MM.1S (cell line): Measurements from ENCODE around the gene TTC17.

Source experiments
- DNase-seq: peaks from one replicate; pipeline ENCODE4 v3.0.0-alpha.2; 2015
- H2AFZ ChIP-seq: fragments of 300-600 bp; sonication (generic); 2 replicates; pipeline ENCODE4 v1.6.0; 2016; ENCODE audit warnings: antibody characterized with exemption, low read length
- H3F3A ChIP-seq: fragments of 300-600 bp; sonication (generic); 2 replicates; pipeline ENCODE4 v1.6.1; 2016; ENCODE audit warnings: mild to moderate bottlenecking, antibody characterized with exemption, low read length, moderate library complexity, mixed read lengths; ENCODE audit not compliant: insufficient read depth
- H3K27ac ChIP-seq: fragments of 300-600 bp; sonication (generic); 2 replicates; pipeline ENCODE4 v1.5.1; 2016; ENCODE audit warnings: mild to moderate bottlenecking, low read length
- H3K27me3 ChIP-seq: fragments of 300-600 bp; sonication (generic); replicated peaks from 2 replicates; pipeline ENCODE4 v1.6.0; 2016; ENCODE audit warnings: low read length; ENCODE audit not compliant: insufficient read depth
- H3K36me3 ChIP-seq: fragments of 300-600 bp; sonication (generic); replicated peaks from 2 replicates; pipeline ENCODE4 v1.6.1; 2016; ENCODE audit warnings: mild to moderate bottlenecking, low read length, mixed read lengths; ENCODE audit not compliant: insufficient read depth
- H3K4me1 ChIP-seq: fragments of 300-600 bp; sonication (generic); 2 replicates; pipeline ENCODE4 v1.6.1; 2016; ENCODE audit warnings: low read length, mixed read lengths
- H3K4me2 ChIP-seq: fragments of 300-600 bp; sonication (generic); 2 replicates; pipeline ENCODE4 v1.6.0; 2016; ENCODE audit warnings: low read depth, low read length
- H3K4me3 ChIP-seq: fragments of 300-600 bp; sonication (generic); 2 replicates; pipeline ENCODE4 v1.5.1; 2016; ENCODE audit warnings: low read length, mixed read lengths
- H3K79me2 ChIP-seq: fragments of 300-600 bp; sonication (generic); 2 replicates; pipeline ENCODE4 v1.6.1; 2016; ENCODE audit warnings: mixed run types, low read length, mixed read lengths
- H3K9ac ChIP-seq: fragments of 300-600 bp; sonication (generic); 2 replicates; pipeline ENCODE4 v1.6.1; 2016; ENCODE audit warnings: low read length, mixed read lengths
- H3K9me2 ChIP-seq: fragments of 300-600 bp; sonication (generic); replicated peaks from 2 replicates; pipeline ENCODE4 v1.6.1; 2016; ENCODE audit warnings: mild to moderate bottlenecking, low read length, mixed read lengths; ENCODE audit not compliant: insufficient read depth
- H3K9me3 ChIP-seq: fragments of 300-600 bp; sonication (generic); replicated peaks from 2 replicates; pipeline ENCODE4 v1.6.1; 2016; ENCODE audit warnings: mild to moderate bottlenecking, low read length, mixed read lengths; ENCODE audit not compliant: insufficient read depth
- H4K20me1 ChIP-seq: fragments of 300-600 bp; sonication (generic); 2 replicates; pipeline ENCODE4 v1.6.1; 2016; ENCODE audit warnings: mild to moderate bottlenecking, low read length, moderate library complexity, mixed read lengths; ENCODE audit not compliant: insufficient read depth
- CTCF ChIP-seq: fragments of 300-600 bp; sonication (generic); IDR thresholded peaks from 2 replicates; pipeline ENCODE4 v1.5.1; 2016; ENCODE audit warnings: antibody characterized with exemption, low read length, mixed read lengths
- EZH2 ChIP-seq: fragments of 300-600 bp; sonication (generic); optimal IDR thresholded peaks from 2 replicates; pipeline ENCODE3; 2017; ENCODE audit warnings: low read depth, mild to moderate bottlenecking, antibody characterized with exemption, low read length, mixed read lengths
- EZH2phosphoT487 ChIP-seq: fragments of 300-600 bp; sonication (generic); IDR thresholded peaks from 2 replicates; pipeline ENCODE4 v1.6.1; 2018; ENCODE audit warnings: antibody characterized with exemption, low read length

TTC17 gene

GRCh38 chr11:43492701-43493100 is 134.0 kb downstream of the TTC17 start:
- H3K9ac ChIP-seq = no peak overlapping the region
- peaks cover 1% of the 10 kb centered on the region; the same call in 1 of the 2 replicates for H3K4me1 ChIP-seq
- H3K4me2 ChIP-seq = no peak overlapping the region
- DNase-seq = no peak
- no peaks in the 10 kb centered on the region for H3K9me3 ChIP-seq
- no peak overlapping the region for H2AFZ ChIP-seq
- no peak overlapping the region for H3K27ac ChIP-seq
- H3K4me3 ChIP-seq = no peak overlapping the region
- TF ChIP-seq EZH2phosphoT487 (no peak), EZH2 (no peak), CTCF (no peak)
- H3K79me2 ChIP-seq = no peaks in the 10 kb centered on the region
- no peaks in the 10 kb centered on the region; the same call in 1 of the 2 replicates for H3K36me3 ChIP-seq
- no peaks in the 10 kb centered on the region for H3K9me2 ChIP-seq
- H3F3A ChIP-seq = no peaks in the 10 kb centered on the region
- no peaks in the 10 kb centered on the region for H4K20me1 ChIP-seq
- no peaks in the 10 kb centered on the region for H3K27me3 ChIP-seq

GRCh38 chr11:43493431-43493830 is 134.7 kb downstream of the TTC17 start:
- no peak overlapping the region for H3K4me2 ChIP-seq
- no peak overlapping the region for H2AFZ ChIP-seq
- H3K9me2 ChIP-seq = no peaks in the 10 kb centered on the region
- H3K4me3 ChIP-seq = no peak overlapping the region
- no peaks in the 10 kb centered on the region for H3K27me3 ChIP-seq
- H3K79me2 ChIP-seq = no peaks in the 10 kb centered on the region
- no peak for DNase-seq
- no peak overlapping the region for H3K27ac ChIP-seq
- TF ChIP-seq EZH2phosphoT487 = no peak
- no peak for TF ChIP-seq CTCF
- no peak for TF ChIP-seq EZH2
- H3F3A ChIP-seq = no peaks in the 10 kb centered on the region
- H3K9ac ChIP-seq = no peak overlapping the region
- H3K9me3 ChIP-seq = no peaks in the 10 kb centered on the region
- no peaks in the 10 kb centered on the region for H3K4me1 ChIP-seq
- no peaks in the 10 kb centered on the region; the same call in 1 of the 2 replicates for H3K36me3 ChIP-seq
- H4K20me1 ChIP-seq = no peaks in the 10 kb centered on the region

GRCh38 chr11:43497144-43497543 is 138.4 kb downstream of the TTC17 start:
- Histone ChIP-seq H3K27me3 (no peaks in the 10 kb centered on the region), H3K9me3 (no peaks in the 10 kb centered on the region), H3K9me2 (no peaks in the 10 kb centered on the region), H3F3A (no peaks in the 10 kb centered on the region), H3K36me3 (no peaks in the 10 kb centered on the region), H3K9ac (no peak overlapping the region), H3K4me2 (no peak overlapping the region), H3K79me2 (no peaks in the 10 kb centered on the region), H2AFZ (no peak overlapping the region), H4K20me1 (no peaks in the 10 kb centered on the region), H3K4me1 (no peaks in the 10 kb centered on the region), H3K4me3 (no peak overlapping the region), H3K27ac (no peak overlapping the region)
- no peak for DNase-seq
- TF ChIP-seq CTCF = no peak
- no peak for TF ChIP-seq EZH2phosphoT487
- no peak for TF ChIP-seq EZH2
